ENCODE data around the gene ELOVL6.
"Not testable (repeated sequence)": the region's sequence is repeated elsewhere in the genome, so short reads cannot be mapped to it uniquely, and the experiment has no call there.

Gene ELOVL6

DNA sequence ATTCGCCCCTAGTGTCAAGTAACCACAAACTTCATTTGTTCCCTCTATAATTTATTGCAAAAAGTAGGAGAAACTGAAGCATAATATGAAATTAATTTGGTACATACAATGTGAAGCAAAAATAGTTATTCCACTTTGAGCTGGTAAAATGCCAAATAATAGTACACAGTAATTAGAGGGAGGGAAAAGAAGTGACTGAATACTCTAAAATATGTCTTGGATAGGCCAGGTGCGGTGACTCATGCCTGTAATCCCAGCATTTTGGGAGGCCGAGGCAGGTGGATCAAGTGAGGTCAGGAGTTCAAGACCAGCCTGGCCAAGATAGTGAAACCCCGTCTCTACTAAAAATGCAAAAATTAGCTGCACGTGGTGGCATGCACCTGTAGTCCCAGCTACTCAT lies 41.2 kb downstream of the ELOVL6 start:
- DNase-seq, result not testable (repeated sequence)

DNA sequence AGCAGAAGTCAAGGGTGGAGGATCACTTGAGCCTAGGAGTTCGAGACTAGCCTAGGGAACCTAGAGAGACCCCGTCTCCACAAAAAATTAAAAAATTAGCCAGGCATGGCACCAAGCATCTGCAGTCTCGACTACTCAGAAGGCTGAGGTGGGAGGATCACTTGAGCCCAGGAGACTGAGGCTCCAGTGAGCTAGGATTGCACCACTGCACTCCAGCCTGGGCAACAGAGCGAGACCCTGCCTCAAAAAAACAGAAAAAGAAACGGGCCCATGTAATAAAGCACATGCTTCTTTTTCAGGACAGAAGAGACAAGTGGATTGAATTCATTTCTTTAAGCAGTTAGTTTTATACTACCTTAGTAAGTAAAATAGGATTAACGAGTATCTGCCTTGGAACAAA lies 42.0 kb downstream of the ELOVL6 start:
- no peak for DNase-seq

GRCh38 chr4:110155654-110156053 lies 42.8 kb downstream of the ELOVL6 start:
- DNase-seq, result no peak

GRCh38 chr4:110154582-110154981 lies 43.8 kb downstream of the ELOVL6 start:
- no peak for DNase-seq

DNA sequence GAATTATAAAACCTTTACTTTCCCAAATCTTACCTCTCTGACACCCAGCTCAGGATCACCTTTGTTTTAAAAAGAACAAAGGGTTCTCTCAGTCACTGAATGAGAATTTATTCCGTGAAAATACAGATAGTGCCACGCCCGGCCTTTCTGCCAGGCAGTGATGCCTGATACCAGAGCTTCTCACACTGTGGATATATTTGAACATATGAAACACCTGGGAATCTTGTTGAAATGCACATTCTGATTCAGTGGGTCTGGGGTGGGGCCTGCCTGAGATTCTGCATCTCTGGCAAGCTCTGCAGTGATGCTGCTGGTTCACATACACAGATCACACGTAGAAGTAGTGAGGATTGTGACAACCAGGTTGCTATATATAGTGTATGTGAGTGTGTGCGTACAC lies 46.0 kb downstream of the ELOVL6 start:
- DNase-seq, result no peak

DNA sequence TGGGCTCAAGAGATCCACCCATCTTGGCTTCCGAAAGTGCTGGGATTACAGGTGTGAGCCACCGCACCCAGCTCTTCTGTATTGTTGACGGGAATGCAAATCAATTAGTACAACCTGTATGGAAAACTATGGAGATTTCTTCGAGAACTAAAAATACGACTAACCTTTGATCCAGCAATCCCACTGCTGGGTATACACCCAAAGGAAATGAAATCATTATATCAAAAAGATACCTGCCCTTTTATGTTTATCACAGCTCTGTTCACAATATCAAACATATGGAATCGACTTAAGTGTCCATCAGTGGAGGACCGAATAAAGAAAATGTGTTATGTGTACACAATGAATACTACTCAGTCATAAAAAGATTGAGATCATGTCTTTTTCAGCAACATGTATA lies 49.3 kb downstream of the ELOVL6 start:
- DNase-seq, result no peak

GRCh38 chr4:110142461-110142860 lies 56.0 kb downstream of the ELOVL6 start:
- DNase-seq, result no peak

DNA sequence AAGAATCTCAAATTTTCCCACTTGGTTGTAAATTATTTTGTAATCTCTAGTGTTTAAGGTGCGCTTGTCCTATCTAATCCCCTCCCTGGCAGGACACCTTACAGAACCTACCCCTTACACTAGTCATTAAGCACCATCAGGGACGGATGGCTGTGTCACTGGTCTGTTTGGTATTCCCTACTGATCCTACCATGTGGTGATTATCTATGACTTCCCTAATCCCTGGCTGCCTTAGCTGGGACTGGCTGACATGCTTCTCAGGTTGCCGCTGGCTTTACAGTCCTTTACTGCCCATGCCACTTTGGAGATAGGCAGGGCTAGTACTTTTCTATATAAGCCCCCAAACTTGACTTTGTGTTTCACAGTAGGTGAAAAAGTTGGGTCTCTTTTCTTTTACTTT lies 58.6 kb downstream of the ELOVL6 start:
- no peak for DNase-seq

- DNase-seq, result no peak
Observed at GRCh38 chr4:110139111-110139510, 59.3 kb downstream of the ELOVL6 start.

DNA sequence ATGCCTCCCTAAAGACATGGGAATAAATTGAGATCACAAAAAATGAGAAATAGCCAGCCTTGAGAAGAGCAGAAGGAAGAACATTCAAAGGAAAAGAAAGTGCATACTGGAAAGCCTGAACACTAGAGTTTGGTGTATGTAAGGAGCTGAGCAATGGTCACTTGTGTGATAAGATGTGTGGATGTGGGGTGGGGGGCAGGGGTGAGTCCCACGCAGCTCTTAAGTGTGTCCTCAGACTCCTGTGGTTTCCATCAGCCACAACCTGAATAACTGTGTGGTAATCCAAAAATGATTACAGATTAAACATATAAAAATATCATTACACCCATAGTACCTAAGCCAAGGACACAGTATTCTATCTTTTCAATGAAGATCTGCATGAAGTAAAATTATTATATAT lies 59.9 kb downstream of the ELOVL6 start:
- no peak for DNase-seq

GRCh38 chr4:110137829-110138228 lies 60.6 kb downstream of the ELOVL6 start:
- no peak for DNase-seq

- DNase-seq, result no peak
Observed at GRCh38 chr4:110135523-110135922, 62.9 kb downstream of the ELOVL6 start.

GRCh38 chr4:110135076-110135475 lies 63.3 kb downstream of the ELOVL6 start:
- DNase-seq, result no peak

GRCh38 chr4:110134269-110134869 lies 64.0 kb downstream of the ELOVL6 start:
- no peak for DNase-seq

DNA sequence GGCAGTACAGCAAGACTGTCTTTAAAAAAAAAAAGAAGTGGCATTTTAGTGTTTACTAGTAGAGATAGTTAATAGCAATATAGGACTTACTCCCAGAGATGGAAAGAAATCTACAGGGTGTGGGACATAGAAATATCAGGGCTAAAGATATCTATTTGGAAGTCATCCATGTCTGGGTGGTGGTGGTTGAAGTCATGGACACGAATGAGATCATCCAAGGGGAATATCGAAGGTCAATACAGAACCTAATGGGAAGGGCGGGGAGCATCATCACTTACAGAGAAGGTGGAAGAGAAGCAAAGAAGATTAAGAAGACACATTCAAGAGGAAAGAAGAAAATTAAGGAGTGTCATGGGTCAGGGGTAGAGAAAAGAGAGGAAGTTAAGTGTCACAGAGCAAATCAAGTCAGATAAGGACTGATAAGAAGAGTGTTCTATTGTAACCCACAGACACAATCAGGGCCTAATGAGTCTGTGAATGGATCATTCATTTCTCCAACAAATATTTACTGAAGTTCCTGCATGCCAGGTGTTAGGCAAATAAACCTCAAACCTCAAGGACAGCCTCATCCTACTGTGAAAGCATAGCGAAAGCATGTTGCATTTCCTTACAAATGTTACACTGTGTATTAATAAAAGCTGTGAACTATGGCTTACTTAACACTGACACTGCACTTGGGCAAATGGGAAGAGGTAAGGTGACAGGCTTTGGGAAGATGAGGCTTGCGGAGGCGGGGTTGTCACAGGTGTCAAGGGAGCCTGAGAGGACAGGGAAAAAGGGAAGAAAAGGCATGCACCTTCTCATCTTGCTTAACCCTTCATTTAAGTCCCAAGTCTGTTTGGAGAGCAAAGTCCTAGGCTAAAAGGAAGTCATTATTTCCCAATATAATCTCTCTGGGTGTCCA lies 65.3 kb downstream of the ELOVL6 start:
- no peak for DNase-seq

DNA sequence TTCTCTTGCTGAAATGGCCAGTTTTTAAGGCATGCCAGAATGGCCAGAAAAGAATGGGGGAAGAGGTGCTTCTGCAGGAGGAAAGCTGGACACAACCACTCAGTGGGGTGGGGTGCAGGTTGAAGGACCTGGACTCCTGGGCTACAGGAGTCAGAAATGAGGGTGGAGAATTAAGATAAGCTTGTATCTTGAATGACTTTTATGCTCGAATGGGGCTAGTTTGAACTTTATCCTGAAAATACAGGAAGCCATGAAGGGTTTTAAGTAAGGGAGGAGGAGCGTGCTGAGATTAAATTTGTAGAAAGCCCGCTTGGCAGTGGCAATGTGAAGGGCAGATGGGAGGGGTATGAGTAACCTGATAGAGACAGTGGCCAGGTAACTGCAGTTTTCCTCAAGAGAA lies 66.5 kb downstream of the ELOVL6 start:
- DNase-seq, result no peak

DNA sequence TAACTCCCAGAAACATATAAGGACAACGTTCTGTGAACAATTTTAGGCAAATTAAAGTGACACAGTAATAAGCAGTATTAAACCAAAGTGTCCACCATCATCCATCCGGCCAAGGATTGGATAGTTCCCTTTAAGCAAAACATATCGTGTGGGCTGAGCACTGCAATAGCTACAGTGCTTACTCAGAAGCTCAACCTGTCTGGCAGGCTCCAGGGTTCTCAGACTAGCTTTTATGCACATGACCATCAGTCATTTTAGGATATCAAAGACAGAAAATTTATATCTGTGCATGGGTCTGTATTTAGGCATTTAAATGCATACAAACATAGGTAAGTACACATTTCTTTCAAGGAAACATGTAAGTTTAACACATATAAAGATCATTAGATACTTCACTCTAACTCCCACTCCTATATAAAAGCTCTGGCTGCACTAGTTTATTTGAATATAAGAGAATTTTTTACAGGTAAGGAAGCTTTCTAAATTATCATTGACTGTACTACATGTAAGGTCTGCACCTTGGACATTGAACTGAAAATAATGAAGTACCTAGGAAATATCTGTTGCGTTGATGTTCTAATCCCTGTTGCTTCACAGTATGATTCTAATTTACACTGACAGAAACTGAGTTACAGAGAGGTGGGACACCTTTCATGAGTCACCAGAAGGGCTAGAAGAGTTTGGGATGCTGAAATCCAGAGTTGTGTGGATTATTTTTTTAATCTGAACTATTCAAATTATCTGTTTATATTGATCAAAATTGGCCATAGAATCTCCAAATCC lies 67.6 kb downstream of the ELOVL6 start:
- DNase-seq, result no peak

DNA sequence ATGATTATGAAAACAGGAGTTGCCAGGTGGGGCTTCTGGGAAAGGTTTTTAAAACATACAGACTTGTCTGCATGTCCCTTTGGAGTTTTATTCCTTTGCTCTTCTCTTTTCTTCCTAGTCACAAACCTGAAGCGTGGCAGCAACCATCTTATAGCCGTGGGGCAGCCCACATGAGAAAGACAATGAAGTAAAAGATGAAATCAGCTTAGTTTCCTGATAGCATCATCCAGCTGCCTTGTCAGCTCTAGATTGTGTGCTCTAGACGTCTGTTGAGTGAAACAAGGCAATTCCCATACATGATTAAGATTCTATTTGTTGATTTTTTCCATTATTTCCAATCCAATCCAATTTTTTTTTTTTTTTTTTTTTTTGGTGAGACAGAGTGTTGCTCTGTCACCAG lies 68.9 kb downstream of the ELOVL6 start:
- DNase-seq, result no peak

DNA sequence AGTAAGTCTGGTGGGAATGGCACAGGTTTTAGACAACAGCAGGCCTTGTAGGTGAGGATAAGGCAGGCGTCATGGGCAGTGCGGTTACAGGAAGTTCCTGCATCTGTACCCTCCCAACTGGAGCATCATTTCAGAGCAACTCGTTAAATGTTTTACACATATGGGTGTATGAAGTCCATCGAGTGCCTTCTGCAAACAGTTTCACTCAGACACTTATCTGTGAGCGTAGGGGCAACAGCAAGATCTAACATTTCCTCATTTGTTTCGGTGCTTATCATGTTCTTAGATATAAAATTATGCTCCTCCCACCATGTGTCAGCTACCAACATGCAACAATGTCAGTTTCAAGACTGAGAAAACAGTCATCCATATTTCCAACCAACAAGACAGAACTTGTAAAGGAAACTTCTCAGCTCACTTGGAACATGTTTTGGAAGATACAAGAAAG lies 69.9 kb downstream of the ELOVL6 start:
- DNase-seq, result no peak

GRCh38 chr4:110128029-110128428 lies 70.4 kb downstream of the ELOVL6 start:
- no peak for DNase-seq

DNA sequence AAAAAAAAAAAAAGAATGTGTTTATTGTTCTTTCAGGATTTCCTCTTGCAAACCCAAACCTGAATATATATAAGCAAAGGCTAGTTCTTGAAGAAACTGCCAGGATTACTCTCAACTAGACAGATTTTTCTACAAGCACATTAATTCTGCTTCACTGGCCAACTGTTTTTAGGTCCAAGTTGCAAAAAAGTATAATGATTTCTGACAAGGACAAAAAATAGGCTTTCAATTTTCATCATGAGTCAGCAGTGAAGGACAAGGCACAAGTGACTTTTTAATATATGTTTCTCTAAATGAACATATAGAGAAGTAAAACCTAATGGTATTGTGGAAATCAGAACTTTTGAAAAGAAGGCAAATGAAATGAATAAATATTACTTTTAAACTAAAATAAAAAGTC lies 73.7 kb downstream of the ELOVL6 start:
- DNase-seq, result no peak

DNA sequence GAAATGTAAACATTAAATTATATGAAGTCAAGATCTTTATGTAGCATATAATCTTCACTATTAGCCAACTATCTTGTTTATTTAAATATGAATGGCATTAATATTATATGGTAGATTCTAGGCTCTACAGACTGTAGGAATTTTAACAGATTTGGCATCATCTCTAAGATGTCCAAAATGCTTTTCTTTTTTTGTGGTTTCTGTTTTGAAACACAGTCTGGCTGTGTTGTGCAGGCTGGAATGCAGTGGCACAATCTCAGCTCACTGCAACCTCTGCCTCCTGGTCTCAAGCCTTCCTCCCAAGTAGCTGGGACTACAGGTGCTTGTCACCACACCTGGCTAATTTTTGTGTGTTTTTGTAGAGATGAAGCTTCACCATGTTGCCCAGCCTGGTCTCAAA lies 76.2 kb downstream of the ELOVL6 start:
- DNase-seq, result no peak

- DNase-seq, result no peak
Observed at GRCh38 chr4:110120506-110120905, 77.9 kb downstream of the ELOVL6 start.

GRCh38 chr4:110119880-110120279 lies 78.5 kb downstream of the ELOVL6 start:
- DNase-seq, result no peak

All from DMS 273 treated with DMSO at 0.1 percent for 48 hours (cell line).